ENCODE measurements around the gene MCUB. TPM values are rescaled to one million over a fixed set of nuclear protein-coding genes. Genes with fewer than 3 reads are reported as not detected.

The MCUB gene
- total and polyA plus RNA-seq, 2 of the 13 experiments (the other 11 are each of a cell fraction or from before 2014, with no cell fraction given), result 0.95 to 2.2 TPM

GRCh38 chr4:109718759-109719158 lies 158.7 kb downstream of the MCUB start (continued):
- TF ChIP-seq ZBTB43 (CRISPR knock-in tag; conservative IDR thresholded peaks at IDR 0.05), result no peak
- no peak for TF ChIP-seq ZNF773 (CRISPR knock-in tag; IDR thresholded peaks at IDR 0.05; ENCODE audit: borderline replicate concordance)
- no peak for TF ChIP-seq BORCS8-MEF2B (CRISPR knock-in tag; IDR thresholded peaks at IDR 0.05)
- TF ChIP-seq HOMEZ (CRISPR knock-in tag; IDR thresholded peaks at IDR 0.05; ENCODE audit: low read depth), result no peak
- TF ChIP-seq ZNF713 (CRISPR knock-in tag; IDR thresholded peaks at IDR 0.05), result no peak
- no peak for TF ChIP-seq ZNF678 (CRISPR knock-in tag; IDR thresholded peaks at IDR 0.05)
- TF ChIP-seq ZNF572 (CRISPR knock-in tag; IDR thresholded peaks at IDR 0.05), result no peak
- no peak for TF ChIP-seq POLR2G (IDR thresholded peaks at IDR 0.05; ENCODE audit: low read depth, low read length)
- TF ChIP-seq ZMAT5 (CRISPR knock-in tag; IDR thresholded peaks at IDR 0.05; ENCODE audit: borderline replicate concordance, low read depth), result no peak
- TF ChIP-seq SAFB2 (CRISPR knock-in tag; IDR thresholded peaks at IDR 0.05; ENCODE audit: borderline replicate concordance, low read depth), result no peak
- no peak for TF ChIP-seq U2AF2 (IDR thresholded peaks at IDR 0.05; ENCODE audit: low read depth, low read length)
- TF ChIP-seq CHD2 (IDR thresholded peaks at IDR 0.05; ENCODE audit: low read depth, low read length), result no peak
